Parathyroid adenoma (tissue), 2 donors: ENCODE measurements around the gene MNX1.

Source experiments
- H2AFZ ChIP-seq: fragments of 300-600 bp; sonication (generic); one replicate; pipeline ENCODE4 v1.7.0; 2017; ENCODE audit warnings: antibody characterized with exemption, mild to moderate bottlenecking
- H3K27ac ChIP-seq: fragments of 300-600 bp; sonication (generic); one replicate; pipeline ENCODE4 v1.7.0; 2017
- H3K27me3 ChIP-seq: fragments of 300-600 bp; sonication (generic); one replicate; pipeline ENCODE4 v1.7.0; 2017; ENCODE audit warnings: low read length; ENCODE audit not compliant: control insufficient read depth, insufficient read depth
- H3K36me3 ChIP-seq: fragments of 300-600 bp; sonication (generic); one replicate; pipeline ENCODE4 v1.7.0; 2017; ENCODE audit warnings: low read length; ENCODE audit not compliant: control insufficient read depth, insufficient read depth
- H3K4me1 ChIP-seq: fragments of 300-600 bp; sonication (generic); one replicate; pipeline ENCODE4 v1.7.0; 2017; ENCODE audit warnings: control low read depth
- H3K4me2 ChIP-seq: fragments of 300-600 bp; sonication (generic); one replicate; pipeline ENCODE4 v1.7.0; 2017; ENCODE audit warnings: low read length
- H3K4me3 ChIP-seq: fragments of 300-600 bp; sonication (generic); one replicate; pipeline ENCODE4 v1.7.0; 2017; ENCODE audit warnings: low read depth, low read length
- H3K79me2 ChIP-seq: fragments of 300-600 bp; sonication (generic); one replicate; pipeline ENCODE4 v1.7.0; 2017; ENCODE audit warnings: control low read depth
- H3K9ac ChIP-seq: fragments of 300-600 bp; sonication (generic); one replicate; pipeline ENCODE4 v1.7.0; 2017; ENCODE audit warnings: mild to moderate bottlenecking
- H3K9me3 ChIP-seq: fragments of 300-600 bp; sonication (generic); one replicate; pipeline ENCODE4 v1.7.0; 2017; ENCODE audit warnings: low read length; ENCODE audit not compliant: control insufficient read depth
- CTCF ChIP-seq: fragments of 300-600 bp; sonication (generic); IDR thresholded peaks from one replicate; pipeline ENCODE4 v1.7.0; 2017; ENCODE audit warnings: antibody characterized with exemption, mild to moderate bottlenecking
- donor health status: primary hyperparathyroidism.

Gene MNX1

DNA sequence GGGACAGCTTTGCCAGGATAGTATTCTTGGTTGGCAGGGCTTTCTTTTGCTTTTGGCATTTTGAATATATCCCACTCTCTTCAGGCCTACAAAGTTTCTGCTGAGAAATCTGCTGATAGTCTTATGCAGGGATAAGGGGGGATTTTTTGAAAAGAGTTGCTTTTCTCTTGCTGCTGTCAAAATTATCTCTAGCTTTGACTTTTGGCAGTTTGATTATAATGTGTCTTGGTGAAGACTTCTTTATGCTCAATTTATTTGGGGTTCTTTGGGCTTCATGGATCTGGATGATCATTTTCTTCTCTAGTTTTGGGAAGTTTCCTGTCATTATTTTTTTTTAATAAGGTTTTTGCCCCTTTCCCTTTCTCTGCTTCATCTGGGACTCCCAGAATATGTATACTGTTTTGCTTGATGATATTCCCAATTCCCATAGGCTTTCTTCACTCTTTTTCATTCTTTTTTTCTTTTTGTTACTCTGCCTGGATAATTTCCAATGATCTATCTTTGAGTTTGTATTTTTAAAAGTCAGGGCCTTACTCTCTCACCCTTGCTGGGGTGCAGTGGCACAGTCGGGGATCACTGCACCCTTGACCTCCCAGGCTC, 31.4 kb downstream of the MNX1 start:
- Histone ChIP-seq H3K4me3 (no peak overlapping the region), H3K9me3 (no peaks in the 10 kb centered on the region), H3K9ac (no peak overlapping the region), H3K27me3 (no peaks in the 10 kb centered on the region), H3K27ac (no peak overlapping the region), H2AFZ (no peak overlapping the region), H3K4me2 (no peak overlapping the region), H3K79me2 (no peaks in the 10 kb centered on the region), H3K4me1 (no peaks in the 10 kb centered on the region), H3K36me3 (no peaks in the 10 kb centered on the region)
- TF ChIP-seq CTCF, result no peak

DNA sequence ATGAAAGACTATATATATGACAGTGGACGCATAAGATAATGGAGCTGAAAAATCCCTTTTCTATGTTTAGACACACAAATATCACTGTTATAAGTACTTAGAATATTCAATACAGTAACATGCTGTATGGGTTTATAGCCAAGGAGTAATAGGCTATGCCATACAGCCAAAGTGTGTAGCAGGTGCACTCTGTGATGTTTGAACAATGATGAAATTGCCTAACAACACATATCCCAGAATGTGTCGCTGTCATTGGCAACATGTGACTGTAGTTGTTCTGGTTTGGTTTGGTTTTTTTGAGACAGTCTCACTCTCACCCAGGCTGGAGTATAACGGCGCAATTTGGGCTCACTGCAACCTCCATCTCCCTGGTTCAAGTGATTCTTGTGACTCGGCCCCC, 34.8 kb downstream of the MNX1 start:
- Histone ChIP-seq H3K9ac (no peak overlapping the region), H3K27ac (no peak overlapping the region), H3K36me3 (no peaks in the 10 kb centered on the region), H3K4me2 (no peak overlapping the region), H3K9me3 (no peaks in the 10 kb centered on the region), H3K27me3 (no peaks in the 10 kb centered on the region), H3K79me2 (no peaks in the 10 kb centered on the region), H3K4me1 (no peaks in the 10 kb centered on the region), H2AFZ (no peak overlapping the region), H3K4me3 (no peak overlapping the region)
- TF ChIP-seq CTCF, result no peak

DNA sequence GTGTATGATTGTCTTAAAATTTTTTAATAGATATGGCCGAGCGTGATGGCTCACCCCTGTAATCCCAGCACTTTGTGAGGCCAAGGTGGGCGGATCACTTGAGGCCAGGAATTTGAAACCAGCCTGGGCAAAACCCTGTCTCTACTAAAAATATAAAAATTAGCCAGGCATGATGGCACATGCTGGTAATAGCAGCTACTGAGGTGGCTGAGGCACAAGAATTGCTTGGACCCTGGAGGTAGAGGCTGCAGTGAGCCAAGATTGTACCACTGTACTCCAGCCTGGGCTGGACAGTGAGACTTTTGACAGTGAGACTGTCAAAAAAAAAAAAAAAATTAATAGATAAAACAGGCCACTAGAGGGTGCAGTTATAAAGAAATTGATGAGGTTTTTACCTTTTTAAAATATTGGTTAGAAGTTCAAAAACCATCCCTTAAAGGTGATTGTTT, 40.5 kb downstream of the MNX1 start:
- peak; percentile 30 for TF ChIP-seq CTCF

DNA sequence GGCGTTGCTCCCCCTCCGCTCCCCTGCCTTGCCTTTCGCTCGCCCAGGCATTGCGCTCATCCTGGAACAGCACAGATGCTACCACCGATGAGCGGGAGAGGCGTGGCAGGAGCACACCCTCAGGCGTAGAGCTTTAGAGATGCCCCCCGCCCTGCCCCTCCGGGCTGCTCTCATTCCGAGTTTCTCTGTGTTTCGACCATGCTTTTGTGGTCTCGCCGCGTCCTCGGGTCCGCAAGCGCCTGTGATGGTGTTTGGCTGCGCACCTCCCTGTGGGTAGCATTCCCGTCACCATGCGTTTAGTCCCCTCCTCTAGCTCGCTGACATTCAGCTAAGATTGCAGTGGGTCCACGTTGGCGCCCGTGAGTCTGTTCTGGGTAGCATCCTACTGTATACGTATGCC, 42.3 kb downstream of the MNX1 start:
- H3K27me3 ChIP-seq, result no peaks in the 10 kb centered on the region
- no peak overlapping the region for H2AFZ ChIP-seq
- H3K4me2 ChIP-seq, result no peak overlapping the region
- no peak overlapping the region for H3K27ac ChIP-seq
- no peaks in the 10 kb centered on the region for H3K4me1 ChIP-seq
- H3K36me3 ChIP-seq, result no peaks in the 10 kb centered on the region
- H3K79me2 ChIP-seq, result no peaks in the 10 kb centered on the region
- H3K9ac ChIP-seq, result no peak overlapping the region
- TF ChIP-seq CTCF, result no peak
- H3K9me3 ChIP-seq, result no peaks in the 10 kb centered on the region
- no peak overlapping the region for H3K4me3 ChIP-seq

More for the DNA sequence above, 40.5 kb downstream of the MNX1 start:
- Histone ChIP-seq H3K27ac (no peak overlapping the region), H3K36me3 (no peaks in the 10 kb centered on the region), H3K9me3 (no peaks in the 10 kb centered on the region), H3K4me1 (no peaks in the 10 kb centered on the region), H3K79me2 (no peaks in the 10 kb centered on the region), H3K9ac (no peak overlapping the region), H3K4me3 (no peak overlapping the region), H3K27me3 (no peaks in the 10 kb centered on the region), H2AFZ (no peak overlapping the region), H3K4me2 (no peak overlapping the region)

DNA sequence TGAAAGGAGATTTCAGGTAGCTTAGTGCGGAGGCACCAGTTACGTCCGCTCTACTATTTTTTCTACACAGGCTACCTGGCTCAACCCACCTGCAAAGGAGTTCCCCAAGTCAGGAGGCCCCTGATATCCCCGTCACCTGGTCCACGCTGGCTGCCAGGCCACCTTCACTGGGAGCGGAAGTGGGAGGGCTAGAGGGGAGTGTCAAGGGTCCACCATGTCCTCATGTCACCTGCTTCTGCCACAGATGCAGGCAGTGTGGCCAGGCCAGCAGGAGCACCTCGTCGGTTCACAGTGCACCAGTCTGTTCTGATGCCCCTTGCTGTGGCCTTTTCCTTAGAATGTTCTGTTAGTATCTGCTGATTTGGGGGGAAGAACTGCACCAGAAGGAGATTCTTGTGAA, 44.1 kb downstream of the MNX1 start:
- H3K9ac ChIP-seq, result no peak overlapping the region
- no peak overlapping the region for H3K4me2 ChIP-seq
- TF ChIP-seq CTCF, result no peak
- H3K4me1 ChIP-seq, result no peaks in the 10 kb centered on the region
- no peak overlapping the region for H2AFZ ChIP-seq
- H3K27me3 ChIP-seq, result no peaks in the 10 kb centered on the region
- no peaks in the 10 kb centered on the region for H3K79me2 ChIP-seq
- no peaks in the 10 kb centered on the region for H3K36me3 ChIP-seq
- H3K4me3 ChIP-seq, result no peak overlapping the region
- H3K9me3 ChIP-seq, result no peaks in the 10 kb centered on the region
- no peak overlapping the region for H3K27ac ChIP-seq
